Fibroblast of skin of back (primary cell): ENCODE data around the gene ITPK1.

ENCODE experiments used
- DNase-seq: peaks from one replicate; pipeline ENCODE4 v3.0.0-alpha.2; 2013

The ITPK1 gene

DNA sequence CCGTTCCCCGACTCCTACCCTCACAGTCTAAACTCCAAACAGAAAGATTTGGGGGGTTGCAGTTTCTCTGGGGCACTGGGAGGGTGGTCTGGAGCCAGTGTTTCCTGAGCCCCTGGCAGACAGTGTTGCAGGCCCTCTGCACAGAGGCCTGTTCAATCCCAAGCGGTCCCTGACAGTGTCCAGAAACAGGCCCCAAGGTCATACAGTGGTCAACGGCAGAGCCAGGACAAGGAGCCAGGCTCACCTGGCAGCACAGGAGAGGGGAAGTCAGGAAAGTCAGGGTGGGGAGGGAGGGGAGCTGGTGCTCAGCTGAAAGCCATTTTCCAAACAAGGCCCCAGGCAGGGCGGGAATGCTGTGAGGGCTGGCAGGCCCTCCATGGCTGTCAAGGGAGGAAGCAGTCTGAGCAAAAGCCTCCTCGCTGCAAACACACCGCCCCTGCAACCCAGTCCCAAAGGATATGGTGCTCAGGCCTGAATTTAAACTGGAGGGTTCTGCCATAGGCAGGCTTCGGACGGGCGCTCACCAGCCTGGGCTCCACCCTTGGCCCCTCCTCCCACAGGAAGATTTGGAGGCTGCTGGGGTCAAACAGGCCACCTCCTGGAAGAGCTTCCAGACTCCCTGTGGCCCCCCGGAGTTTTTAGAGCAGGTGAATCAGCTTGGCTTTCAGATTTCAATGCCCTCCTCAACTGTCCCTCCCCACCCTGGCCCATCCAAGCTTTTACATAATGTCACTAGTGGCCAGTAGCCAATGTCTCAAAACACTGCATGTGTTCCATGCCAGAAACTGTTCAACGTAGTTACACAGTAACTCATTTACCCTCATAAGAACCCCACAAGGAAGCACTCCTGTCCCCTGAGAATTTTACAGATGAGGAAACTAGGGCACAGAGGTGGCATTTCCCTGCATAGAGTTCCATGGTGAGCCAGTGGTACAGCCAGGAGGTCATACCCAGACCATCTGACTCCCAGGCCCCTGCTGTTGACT, 151.3 kb downstream of the ITPK1 start:
- DNase-seq = no peak

DNA sequence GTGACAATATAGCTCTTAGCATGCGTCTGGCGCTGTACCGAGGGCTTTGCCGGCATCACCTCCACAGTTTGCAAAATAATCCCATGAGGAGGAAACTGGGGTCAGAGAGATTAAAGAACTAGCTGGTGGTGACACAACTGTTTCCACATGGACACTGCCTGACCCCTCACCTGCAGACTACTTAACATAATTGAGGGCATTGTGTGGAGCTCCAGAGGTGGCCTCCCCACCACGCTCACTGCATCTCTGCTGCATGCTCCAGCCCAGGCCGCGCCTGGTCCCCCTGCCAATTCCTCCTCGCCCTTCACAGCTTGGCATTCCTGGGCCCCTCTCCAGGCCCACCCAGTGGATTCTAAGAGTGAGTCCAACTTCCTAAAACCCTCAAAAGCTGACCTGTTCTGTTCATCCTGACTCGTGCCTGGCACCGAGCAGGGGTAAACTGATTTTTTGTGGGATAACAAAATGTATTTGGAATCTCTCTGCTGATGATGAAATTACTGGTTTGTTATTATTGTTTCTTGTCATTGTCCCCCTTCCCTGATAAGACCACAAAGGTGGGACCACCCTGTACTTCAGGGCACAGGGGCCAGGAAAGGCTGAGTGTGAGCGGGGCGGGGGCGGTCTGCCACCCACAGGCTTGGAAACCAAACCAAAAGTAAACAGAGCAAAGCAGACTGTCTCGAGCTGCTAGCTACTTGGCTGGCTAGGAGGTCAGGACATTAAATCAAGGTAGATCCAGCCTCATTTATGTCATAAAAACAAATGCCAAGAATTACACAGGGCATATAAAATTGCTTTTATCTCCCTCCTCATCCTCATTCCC, 152.2 kb downstream of the ITPK1 start:
- no peak for DNase-seq

DNA sequence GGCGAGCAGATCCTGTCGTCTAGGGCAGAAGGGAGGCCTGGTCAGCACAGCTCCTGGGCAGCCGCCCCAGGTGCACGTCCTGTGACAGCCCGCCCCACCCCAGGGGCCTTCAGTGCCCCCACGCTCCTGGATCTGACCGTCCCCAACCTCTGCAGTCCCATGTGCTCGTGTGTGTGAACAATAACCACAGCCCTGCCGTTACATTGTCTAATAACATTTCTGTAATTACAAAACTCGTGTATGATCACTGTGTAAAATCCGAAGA, 153.0 kb downstream of the ITPK1 start:
- DNase-seq = no peak

DNA sequence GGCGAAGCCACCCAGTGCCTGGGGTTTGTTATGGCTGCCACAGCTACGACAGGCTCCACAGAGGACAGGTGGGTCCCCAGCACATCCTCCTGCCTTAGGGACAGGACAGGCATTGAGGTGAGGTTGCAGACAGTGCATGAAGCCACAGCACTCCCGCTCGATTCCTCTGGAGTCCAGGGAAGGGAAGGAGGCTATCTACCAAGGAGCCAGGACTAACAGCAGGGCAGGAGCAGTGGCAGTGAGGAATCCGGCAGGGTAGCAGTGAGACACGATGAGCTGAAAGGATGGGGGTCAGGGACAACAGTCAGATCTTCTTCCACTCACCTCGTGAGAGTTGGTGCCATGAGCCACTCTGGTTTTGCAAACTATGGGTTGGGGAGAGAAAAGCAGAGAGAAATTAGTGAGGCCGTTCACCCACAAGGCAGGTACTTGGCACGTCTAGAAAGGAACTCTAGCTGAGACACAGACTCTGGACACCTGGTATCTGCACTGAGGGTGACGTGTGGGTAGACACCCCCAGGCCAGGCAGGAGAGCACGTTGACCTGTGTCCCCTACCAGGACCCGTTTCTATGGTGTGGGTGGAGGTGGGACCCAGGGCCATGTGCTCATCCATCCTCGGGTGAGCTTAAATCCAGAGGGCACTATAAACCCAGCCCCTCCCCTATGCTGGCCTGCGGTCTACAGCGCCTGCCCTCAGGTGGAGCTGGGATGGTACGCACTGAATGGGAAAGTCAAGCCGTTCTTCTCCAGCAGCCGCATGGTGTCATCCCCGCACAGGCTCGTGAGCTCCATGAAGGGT, 153.5 kb downstream of the ITPK1 start:
- DNase-seq = no peak

DNA sequence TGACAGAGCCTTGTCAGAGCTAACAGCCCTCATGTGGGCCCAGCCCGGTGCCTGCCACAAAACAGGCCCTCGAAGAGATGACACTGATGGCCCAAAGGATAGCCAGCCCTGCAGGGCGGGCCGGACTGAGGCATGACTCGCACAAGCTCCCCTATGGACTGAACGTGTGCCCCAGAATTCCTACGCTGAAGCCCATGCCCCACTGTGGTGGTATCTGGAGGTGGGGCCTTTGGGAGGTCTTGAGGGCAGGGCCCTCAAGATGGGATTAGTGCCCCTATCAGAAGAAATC, 154.2 kb downstream of the ITPK1 start:
- no peak for DNase-seq

DNA sequence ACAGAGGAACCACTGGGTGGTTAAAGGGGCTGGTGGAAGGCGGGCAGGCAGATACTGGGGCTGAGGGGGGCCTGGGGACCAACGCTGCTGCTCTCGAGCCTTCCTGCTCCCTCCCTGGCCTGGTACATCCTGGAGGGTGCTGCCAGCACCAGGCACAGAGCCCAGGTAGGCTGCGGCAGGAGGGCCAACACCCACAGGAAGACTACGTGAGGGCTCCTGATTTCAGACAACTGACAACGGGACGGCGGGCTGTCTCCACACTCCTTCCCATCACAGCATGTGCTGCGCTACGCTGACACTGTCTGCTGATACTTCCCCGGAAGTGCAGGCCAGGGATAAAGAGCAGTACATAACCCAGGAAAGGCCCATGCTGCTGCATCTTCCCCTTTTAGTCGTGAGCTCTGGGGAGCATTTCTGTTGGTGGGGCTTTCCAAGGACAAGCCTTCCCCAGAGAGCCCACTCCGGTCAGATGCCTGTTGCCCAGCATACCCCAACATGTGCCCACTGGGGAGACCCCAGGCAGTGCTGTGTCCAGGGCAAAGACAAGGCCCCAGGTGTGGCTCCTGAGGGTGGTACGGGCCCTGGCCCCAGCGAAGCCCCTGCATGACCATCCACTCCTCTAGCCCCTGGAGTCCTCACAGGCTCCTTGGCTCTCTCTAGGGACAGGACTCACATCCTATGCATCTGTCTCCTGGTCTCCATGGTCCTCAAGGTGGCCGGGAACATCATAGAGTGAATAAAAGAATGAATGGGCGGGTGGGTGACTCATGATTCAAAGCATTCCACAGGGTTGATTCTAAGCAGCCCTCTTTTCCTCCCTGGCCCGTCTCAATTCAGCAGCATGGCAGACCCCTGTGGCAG, 154.8 kb downstream of the ITPK1 start:
- DNase-seq = peak; percentile 84

DNA sequence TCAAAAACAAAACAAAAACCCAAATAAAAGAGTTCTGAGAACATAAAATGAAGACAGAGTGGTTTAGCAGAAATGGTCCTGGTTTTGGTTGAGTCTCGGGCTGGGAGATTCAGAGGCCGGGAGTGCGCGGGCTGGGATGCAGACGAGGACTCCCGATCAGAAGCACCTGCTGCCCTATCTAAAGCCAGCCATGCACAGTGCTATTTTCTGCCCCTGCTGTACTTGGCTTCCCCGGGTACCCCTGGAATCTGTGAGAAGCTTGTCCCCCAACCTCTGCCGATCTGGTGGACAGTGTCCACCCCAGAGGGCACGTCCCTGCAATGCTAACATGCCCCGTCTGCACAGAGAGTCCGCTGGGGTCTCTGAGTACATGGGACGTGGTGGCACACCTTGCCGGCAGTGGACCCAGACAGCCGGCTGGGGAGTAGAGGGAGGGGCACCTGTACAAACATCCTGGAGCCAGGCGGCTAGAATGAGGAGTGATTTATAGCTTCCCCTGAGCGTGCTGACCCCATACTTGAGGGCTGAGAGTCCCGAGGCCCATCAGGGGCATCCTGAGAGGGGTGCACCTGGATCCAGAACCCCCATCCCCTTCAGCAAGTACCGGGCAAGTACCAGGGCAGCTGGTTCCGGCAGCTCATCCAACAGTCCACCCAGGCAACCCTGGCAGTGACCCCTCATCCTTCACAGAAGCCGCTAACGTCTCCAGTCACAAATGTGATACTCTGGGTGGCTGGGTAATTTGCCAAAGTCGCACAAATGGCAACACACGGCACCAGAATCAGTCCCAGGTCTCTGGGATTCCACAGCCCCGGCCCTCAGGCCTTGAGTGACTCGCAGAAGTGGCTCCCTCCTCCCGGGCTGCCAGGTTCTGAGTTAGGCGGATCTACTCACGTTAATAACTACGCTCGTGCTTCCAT, 155.7 kb downstream of the ITPK1 start:
- peak; percentile 12 for DNase-seq

DNA sequence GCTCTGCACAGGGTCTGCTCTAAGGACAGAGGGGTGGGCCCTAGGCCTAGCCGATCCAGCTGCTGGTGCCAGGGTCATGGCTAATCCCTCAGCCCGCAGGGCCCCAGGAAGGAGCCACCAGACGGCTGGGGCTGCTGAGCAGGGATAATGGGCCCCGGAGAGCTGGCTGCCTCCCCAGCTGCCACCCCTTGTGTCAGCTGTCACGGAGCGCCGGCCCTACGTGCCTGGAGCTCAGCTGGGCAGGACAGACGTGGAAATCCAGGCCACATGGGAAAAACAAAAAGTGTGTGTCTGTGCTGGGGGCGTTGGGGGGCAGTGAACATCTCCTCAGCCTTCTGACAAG, 156.6 kb downstream of the ITPK1 start:
- DNase-seq = no peak

DNA sequence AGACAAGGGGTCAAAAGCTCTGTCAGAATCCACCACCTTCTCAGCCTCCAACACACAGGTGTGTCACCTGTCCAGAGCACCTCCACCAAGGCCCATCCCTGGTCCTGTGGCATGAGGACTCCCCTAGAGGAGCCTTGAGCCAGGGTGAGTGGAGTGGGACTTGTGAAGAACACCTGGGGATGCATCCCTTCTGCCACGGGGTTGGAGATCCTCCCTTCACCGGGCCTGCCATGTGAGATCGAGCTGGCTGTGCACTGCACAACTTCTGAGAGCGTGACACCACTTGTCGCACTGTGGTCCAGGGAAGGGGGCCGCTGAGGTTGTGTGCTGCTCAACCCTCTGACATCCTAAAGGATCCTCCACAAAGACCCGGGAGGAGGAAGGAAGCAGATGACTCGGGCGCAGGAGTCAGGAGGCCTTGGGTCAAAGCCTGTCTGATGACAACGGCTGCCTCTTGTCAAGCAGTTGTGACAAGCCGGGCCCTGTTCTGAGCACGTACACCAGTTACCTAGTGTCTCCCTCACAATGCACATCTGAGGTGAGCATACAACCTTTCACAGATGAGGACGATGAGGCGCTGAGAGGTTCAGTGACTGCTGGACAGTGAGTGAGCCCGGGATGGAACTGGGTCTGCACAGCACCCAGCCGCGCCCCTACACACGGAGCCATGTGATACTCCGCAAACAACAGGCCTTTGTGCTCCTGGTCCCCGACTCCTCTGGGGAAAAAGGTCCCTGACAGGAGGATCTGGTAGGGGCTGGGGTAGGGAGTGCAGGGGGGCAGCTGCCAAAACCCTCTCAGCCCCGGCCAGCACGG, 157.1 kb downstream of the ITPK1 start:
- DNase-seq = no peak

DNA sequence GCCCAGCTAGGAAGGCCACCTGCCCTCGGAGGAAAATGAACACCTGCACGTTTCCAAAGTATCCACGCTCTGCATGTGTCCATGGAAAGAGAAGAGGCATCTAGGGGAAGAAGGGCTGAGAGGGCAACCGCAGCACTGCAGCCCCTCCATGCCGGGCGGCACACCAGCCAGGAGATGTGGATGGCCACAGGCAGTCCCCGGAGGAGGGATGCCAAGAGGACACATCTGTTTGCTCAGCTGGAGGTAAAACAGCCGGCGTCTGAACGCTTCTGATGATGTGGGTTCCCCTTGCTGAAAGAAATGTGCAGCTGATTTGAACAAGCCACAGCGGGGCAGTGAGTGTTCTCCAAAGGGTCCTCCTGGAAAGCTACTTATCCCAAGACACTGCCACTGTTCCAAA, 158.8 kb downstream of the ITPK1 start:
- no peak for DNase-seq

DNA sequence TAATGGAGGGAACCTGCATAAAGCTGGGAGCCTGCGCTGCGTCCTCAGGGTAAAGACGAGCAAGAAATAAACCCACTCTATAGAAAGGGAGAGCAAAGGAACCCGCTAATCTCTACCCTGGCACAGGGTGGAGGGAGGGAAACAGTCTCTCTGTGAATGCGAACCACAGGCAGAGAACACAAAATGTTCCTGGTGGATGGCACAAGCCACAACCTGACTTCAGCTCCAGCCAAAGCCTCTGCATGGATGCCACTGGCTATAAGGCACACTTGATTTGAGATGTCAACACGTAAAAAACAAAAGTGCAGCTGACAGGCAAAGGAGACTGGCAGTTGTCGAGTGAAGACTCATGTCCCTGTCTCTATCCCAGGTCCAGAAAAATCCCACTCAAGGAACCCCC, 160.3 kb downstream of the ITPK1 start:
- no peak for DNase-seq

DNA sequence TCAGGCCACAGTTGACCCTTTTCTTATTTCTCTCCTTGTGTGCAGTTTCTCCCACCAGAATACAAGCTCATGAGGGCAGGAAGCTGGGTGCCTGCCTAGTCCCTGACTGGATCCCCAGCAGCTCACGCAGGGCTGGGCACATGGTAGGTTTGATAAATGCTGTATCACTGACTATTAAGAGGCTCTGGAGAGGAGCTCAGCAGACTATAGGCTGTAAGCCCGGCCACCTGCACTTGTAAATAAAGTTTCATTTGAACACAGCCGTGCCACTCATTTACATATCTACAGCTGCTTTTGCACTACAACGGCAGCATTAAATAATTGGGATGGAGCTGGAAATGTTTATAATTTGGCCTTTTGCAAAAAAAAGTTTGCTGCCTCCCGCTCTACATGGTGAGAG, 160.8 kb downstream of the ITPK1 start:
- DNase-seq = no peak

DNA sequence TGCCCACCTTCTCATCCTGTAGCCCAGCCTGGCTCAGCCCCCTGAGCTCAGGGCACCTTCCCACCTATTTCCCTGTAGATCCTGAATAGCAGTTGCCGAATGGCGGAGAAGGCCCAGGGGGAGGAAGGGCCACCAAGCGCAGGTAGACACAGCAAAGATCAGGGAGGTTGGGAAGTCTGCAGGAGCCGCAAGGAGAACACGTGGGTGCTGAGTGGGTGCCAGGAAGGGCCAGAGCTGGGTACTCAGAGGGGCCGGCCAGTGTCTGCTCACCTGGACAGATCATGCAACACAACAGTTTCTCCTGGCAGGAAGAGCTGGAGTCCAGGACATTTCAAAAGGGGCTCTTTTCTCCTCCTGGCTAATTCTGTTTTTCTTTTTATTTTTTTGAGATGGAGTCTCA, 162.2 kb downstream of the ITPK1 start:
- DNase-seq = no peak

DNA sequence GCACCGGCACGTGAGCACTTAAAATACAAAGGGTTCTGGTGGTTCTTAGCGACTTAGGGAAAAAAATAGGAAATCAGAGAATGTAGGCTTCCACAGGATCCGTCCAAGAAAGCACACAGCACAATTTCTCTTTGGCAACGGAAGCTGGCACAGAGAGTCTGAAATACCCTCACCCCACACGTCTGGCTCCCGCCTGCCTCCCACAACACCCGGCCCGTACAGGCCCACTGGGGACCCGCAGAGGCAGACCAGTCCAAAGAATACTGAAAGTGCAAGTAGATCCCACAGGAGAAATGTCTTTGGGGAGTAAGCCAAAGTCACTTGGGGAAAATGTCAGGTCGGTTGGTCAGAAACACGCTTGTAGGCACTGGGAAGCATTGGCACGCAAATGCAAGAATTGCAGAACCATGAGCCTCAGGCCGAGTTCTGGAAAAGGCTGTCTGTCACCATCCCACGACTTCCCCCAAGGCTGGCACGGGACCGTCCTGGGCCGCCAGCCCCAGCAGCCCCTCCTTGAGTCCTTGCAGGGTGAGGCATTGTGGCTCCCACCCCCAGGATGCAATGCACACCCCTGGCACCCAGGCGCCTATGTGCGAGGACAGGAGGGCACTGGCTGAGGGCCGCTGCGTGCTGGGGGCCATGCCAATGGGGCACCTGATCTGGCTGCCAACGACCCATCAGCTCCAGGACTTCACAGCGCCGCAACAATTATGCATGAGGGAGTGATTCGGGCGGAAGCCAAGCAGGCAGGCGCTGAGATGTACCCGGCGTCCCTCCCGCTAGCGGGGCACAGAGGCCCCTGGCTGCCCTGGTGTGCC, 163.0 kb downstream of the ITPK1 start:
- DNase-seq = no peak

DNA sequence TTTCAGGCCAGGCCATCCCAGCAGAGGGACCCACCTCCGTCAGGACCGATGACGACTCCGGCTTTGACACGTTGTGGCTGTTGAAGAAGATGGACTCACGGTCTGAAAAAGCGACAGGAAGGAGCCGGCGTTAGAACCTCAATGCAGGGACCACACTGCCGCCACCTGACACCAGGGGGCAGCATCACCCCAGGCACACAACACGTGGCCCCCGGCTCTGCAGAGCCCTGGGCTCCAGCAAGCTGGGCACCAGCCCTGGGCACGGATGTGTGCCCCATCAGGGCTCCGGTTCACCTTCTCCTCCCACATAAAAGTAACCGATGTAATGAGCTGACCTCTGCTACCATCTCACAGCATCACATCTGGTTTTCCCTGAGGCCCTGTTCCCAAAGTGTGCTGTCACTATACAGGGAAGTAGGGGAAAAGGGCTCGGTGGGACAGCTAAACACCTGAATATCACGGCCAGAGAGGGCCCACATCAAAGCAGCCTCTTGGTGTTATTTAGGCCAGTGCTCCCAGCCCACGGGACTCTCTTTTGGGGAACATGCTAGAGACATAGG, 163.7 kb downstream of the ITPK1 start:
- peak; percentile 53 for DNase-seq

DNA sequence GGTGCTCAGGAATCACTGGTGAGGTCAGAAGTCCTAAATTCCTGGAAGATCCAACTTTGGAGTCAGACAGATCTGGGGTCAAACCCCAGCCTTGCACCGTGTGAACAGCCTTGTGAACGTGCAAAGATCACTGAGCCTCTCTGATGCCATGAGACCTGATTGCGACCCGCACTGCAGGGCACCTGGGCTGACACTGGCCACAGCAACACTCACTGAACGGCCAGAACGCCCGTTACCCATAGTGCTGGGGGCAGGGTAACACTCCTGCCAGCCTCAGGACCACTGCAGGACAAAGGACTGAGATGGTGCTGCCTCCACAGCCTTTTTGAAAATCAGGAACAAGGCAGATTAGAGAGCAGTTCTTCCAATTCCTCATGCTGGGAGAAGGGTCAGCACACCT, 164.5 kb downstream of the ITPK1 start:
- no peak for DNase-seq

DNA sequence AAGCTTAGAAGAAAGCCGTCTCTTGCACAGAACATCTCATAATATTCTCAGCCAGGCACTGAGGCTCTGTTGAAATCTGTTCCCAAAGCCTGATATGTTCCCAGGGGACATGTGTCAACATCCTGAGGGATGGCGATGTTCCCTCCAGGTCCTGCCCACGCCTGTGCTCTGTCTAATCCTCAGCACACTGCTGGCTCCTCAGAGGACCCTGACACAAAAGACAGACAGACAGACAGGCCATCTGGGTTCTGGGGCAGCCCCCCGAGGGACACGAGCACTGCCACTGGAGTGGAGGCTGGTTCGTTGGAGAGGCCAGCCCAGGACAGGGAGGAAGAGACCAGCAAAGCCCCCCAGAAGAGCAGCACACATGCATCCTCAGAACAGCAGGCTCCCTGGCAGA, 165.0 kb downstream of the ITPK1 start:
- DNase-seq = peak; percentile 31

DNA sequence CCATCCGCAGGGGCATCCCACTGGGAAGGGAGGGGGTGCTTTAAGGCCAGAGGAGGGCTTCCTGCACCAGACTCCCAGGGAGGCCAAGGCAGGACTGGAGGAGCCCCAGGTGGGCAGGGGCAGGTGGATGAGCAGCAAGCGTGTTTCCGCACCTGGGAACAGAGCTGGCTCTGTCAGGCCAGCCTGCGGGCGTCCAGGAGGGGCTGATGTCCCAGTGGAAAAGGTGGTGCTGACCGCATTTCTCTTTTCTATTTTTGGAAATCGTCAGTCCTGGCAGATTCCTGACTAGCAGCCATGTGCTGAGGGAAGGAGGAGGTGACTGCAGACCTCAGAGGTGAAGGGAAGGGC, 165.6 kb downstream of the ITPK1 start:
- no peak for DNase-seq

DNA sequence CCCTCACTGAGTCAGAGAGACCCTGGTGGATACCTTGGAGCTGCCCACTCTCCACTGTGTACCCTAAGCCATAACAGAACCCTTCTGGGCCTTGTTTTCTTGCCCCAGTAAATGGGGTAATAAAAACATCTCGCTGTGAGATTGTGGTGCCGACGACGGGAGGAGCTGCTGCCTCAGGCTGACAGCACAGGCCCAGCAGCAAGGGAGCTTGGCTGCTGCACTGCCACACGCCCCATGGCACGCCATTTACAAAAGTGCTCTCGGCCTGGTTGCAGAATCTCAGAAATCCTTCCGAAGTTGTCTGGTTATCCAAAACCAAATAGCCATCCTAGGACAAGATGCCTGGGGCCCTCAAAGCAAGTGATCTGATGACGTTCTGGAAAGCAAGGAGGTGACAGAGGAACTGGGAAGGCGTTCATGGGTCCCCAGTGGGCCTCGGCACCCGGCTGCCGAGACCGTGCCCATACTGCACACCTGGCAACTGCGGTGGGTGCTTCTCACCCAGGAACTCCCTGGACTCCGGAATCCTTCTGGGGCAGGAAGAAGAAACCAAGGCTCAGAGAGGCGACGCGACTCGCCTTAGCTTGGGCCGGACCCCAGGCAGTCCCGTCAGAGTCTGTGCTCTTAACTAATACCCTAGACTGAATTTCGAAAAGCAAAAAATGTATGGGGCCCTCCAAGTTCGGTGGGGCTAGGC, 166.1 kb downstream of the ITPK1 start:
- DNase-seq = no peak
